Stimulated activated CD8-positive, alpha-beta memory T cell treated with anti-CD3 and anti-CD28 coated beads, Interleukin-2, amount 100 ng/mL, for 48 hours (primary cell): ENCODE data around the gene RPL27.

Experiments
- DNase-seq, 2 donors: peaks; one replicate each; pipeline ENCODE4 v3.0.0-alpha.2; 2020; ENCODE audit warnings: low read depth in 2 of 2

RPL27 gene

DNA sequence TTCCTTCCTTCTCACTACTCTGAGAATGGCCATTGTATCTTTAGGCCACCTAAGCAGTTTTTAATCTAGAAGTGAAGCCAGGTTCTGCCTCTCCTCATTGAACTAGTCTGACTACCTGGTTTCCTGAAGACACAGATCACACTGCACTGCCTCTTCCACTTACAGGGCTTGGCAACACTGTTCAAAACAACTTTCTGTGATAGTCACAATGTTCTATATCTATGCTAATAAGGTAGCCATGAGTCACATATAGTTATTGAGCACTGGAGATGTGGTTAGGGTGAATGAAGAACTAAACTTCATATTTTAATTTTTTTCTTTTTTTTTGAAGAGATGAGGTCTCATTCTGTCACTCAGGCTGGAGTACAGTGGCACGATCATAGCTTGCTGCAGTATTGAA, 53.8 kb downstream of the RPL27 start:
- DNase-seq = no peak
